ENCODE data around the gene LSM5. TPM values are rescaled to one million over a fixed set of nuclear protein-coding genes. Genes with fewer than 3 reads are reported as not detected.

LSM5 gene
- total RNA-seq, 1 experiment from 2014 or later = 108 TPM

GRCh38 chr7:32537760-32538159 is 47.6 kb upstream of the LSM5 start:
- Histone ChIP-seq H3K79me2 (ENCODE audit: insufficient read depth, low read length) (peaks cover 2% of the 10 kb centered on the region; the same call in 1 of the 2 replicates), H4K20me1 (ENCODE audit: control insufficient read depth, insufficient read depth, insufficient read length) (no peaks in the 10 kb centered on the region), H3K9me3 (ENCODE audit: control insufficient read depth, low read depth, low read length) (no peaks in the 10 kb centered on the region), H3K14ac (ENCODE audit: insufficient read depth, low read length) (no peak overlapping the region), H2BK15ac (ENCODE audit: low read depth, low read length) (no peak overlapping the region), H4K5ac (ENCODE audit: insufficient read length, low read depth, low read length) (no peak overlapping the region), H3K4ac (ENCODE audit: low read depth, low read length) (no peak overlapping the region), H3K27me3 (ENCODE audit: insufficient read depth, low read length) (no peaks in the 10 kb centered on the region), H4K8ac (replicated peaks; ENCODE audit: insufficient read length, low read depth, low read length) (no peak overlapping the region), H3K56ac (ENCODE audit: insufficient read length, low read depth, low read length) (no peak overlapping the region), H4K91ac (ENCODE audit: insufficient read length, low read depth, low read length) (no peak overlapping the region), H3K4me2 (ENCODE audit: insufficient read depth, insufficient read length, low read length) (no peak overlapping the region), H2AFZ (ENCODE audit: low read length) (no peak overlapping the region), H3K27ac (ENCODE audit: insufficient read length, low read depth, low read length) (no peak overlapping the region), H3T11ph (ENCODE audit: low read length) (no peak overlapping the region), H3K18ac (ENCODE audit: insufficient read length, low read depth, low read length) (no peak overlapping the region), H2BK120ac (ENCODE audit: low read depth, low read length, poor library complexity, severe bottlenecking) (no peak overlapping the region), H2BK12ac (ENCODE audit: insufficient read length, low read depth, low read length) (no peak overlapping the region), H3K4me1 (ENCODE audit: insufficient read depth, low read length) (peaks cover 6% of the 10 kb centered on the region; the same call in 1 of the 2 replicates), H3K79me1 (ENCODE audit: insufficient read depth, low read depth, low read length, poor library complexity, severe bottlenecking) (no peaks in the 10 kb centered on the region), H2AK5ac (ENCODE audit: insufficient read length, low read length) (no peak overlapping the region), H3K23me2 (ENCODE audit: insufficient read length, low read depth, low read length, poor library complexity, severe bottlenecking) (no peaks in the 10 kb centered on the region), H2BK20ac (ENCODE audit: low read depth, low read length, poor library complexity, severe bottlenecking) (no peak overlapping the region), H2BK5ac (ENCODE audit: insufficient read length, low read length) (no peak overlapping the region), H3K23ac (ENCODE audit: insufficient read length, low read depth, low read length) (no peak overlapping the region), H3K9ac (ENCODE audit: extremely low read depth, insufficient read length, low read length) (no peak overlapping the region)
- TF ChIP-seq CTCF (conservative IDR thresholded peaks at IDR 0.05) = no peak
- WGBS (ENCODE audit: extremely low coverage, insufficient read length, low lambda C conversion rate) = no CpG with 5 or more reads among the region's 4 CpGs
- no peak for DNase-seq
- no peak overlapping the region for H3K4me3 Mint-ChIP-seq
- H3K9me3 Mint-ChIP-seq = no peaks in the 10 kb centered on the region
- H3K36me3 Mint-ChIP-seq (ENCODE audit: insufficient read depth in 1 of 3, low read depth in 3 of 3) = no peaks in the 10 kb centered on the region; a peak in 2 of 7 replicates
- H3K27ac Mint-ChIP-seq = no peak overlapping the region
- peaks cover 8 to 11% of the 10 kb centered on the region in 2 experiments; a peak in 3 of 4 replicates for H3K4me1 Mint-ChIP-seq
- H3K27me3 Mint-ChIP-seq (ENCODE audit: low read depth) = no peaks in the 10 kb centered on the region

Data from H9 (cell line).